Left lung (tissue), 10 donors: Measurements from ENCODE around the gene SNW1. TPM values are rescaled to one million over a fixed set of nuclear protein-coding genes. Genes with fewer than 3 reads are reported as not detected.

ENCODE experiments used
- ATAC-seq: fragments of 200-7000 bp; cut with Tn5 transposase; one replicate; pipeline ENCODE4 v1.9.1; 2020; ENCODE audit warnings: moderate library complexity
- DNase-seq, 4 donors: peaks; one replicate each; pipeline ENCODE4 v3.0.0-alpha.2; 2013 to 2020
- H3K27ac ChIP-seq, 2 donors: fragments of 200-600 bp; sonication (generic) in 1 of 2; one replicate each; pipeline versions ENCODE4 v1.5.0 to v1.8.0; 2020 to 2021
- H3K27me3 ChIP-seq, 2 donors: fragments of 200-600 bp; sonication (generic) in 1 of 2; one replicate each; pipeline versions ENCODE4 v1.5.0 to v1.8.0; 2020 to 2021
- H3K36me3 ChIP-seq, 2 donors: fragments of 200-600 bp; sonication (generic) in 1 of 2; one replicate each; pipeline versions ENCODE4 v1.5.0 to v1.8.0; 2020 to 2021
- H3K4me1 ChIP-seq, 2 donors: fragments of 200-600 bp; one replicate each; pipeline ENCODE4 v1.8.0; 2021
- H3K4me3 ChIP-seq, 2 donors: fragments of 200-600 bp; sonication (generic) in 1 of 2; one replicate each; pipeline versions ENCODE4 v1.5.0 to v1.8.0; 2020 to 2021; ENCODE audit warnings: mild to moderate bottlenecking in 1 of 2
- H3K9me3 ChIP-seq, 2 donors: fragments of 200-600 bp; sonication (generic) in 1 of 2; one replicate each; pipeline versions ENCODE4 v1.5.0 to v1.8.0; 2020 to 2021
- CTCF ChIP-seq, 2 donors: fragments of 200-600 bp; sonication (generic) in 1 of 2; IDR thresholded peaks; one replicate each; pipeline versions ENCODE4 v1.5.0 to v1.8.0; 2021; ENCODE audit warnings: antibody characterized with exemption in 2 of 2
- intact Hi-C, 2 donors: fragments of 100-400 bp; cut with DNase I; formaldehyde crosslinking; loops; one replicate each; pipeline versions ENCODE4 v1.11.2 to v1.14.2; 2022
- polyA plus RNA-seq, 6 donors: library from polyadenylated mRNA; unstranded; fragments of 120-200 nt; gene quantifications; one replicate each; pipeline ENCODE4 v1.2.1, GENCODE V29; 2013; ENCODE audit not compliant: insufficient read length in 6 of 6
- total RNA-seq, 2 donors: library from RNA; stranded (reverse); fragmentation: NEBNext Ultra II Directional; extraction: Animal tissue kit (Norgen Biotek cat#: 25700); gene quantifications; one replicate each; pipeline ENCODE4 v1.2.1, GENCODE V29; 2021
- donor health status: DM: no; HTN: yes; CAD: no.
- donor health status: DM: no; HTN: no; CAD: no.

The SNW1 gene
- total and polyA plus RNA-seq, 8 donors: 50.9 to 92.0 (median 77.6) TPM

GRCh38 chr14:77721437-77721836, 39.5 kb downstream of the SNW1 start:
- DNase-seq (no peak), ATAC-seq (no peak)
- Histone ChIP-seq H3K27ac (no peak overlapping the region), H3K4me3 (no peak overlapping the region), H3K36me3 (peaks cover 4 to 100% of the 10 kb centered on the region in 2 donors), H3K27me3 (no peaks in the 10 kb centered on the region), H3K9me3 (no peaks in the 10 kb centered on the region), H3K4me1 (no peaks in the 10 kb centered on the region)
- no peak for TF ChIP-seq CTCF (IDR thresholded peaks at IDR 0.05)
- intact Hi-C loops: no loop called here

DNA sequence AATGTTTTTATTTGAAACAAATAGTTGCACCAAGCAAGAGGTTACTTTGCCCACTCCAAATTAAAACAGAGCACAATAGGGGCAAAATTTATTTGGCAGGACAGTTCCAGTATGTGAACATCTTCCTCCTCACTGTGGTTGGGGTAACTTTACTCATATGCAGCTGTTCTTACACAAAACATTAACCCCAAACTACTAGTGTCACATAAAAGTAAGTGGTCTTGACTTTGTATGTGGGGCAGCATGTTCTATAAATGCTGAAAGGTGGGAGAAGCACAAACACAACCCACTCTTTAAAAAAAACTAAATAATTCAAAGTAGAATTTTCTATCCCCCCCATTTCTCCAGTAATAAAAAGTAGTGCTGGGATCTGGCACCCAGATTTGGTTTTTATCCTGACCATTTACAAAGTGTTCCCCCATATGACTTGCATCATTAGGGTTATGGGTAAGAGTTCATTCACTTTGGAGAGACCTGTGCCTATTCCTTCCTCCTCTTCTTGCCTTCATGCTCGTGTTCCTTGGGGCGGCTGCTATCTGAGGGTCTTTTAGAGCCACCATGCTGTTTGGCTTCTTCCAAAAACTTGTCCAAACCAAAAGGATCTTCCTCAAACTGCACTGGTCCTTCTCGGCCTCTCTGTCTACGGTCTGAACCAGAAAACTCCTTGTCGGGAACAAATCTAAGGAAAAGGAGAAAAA, 43.2 kb downstream of the SNW1 start:
- peaks cover 4 to 99% of the 10 kb centered on the region in 2 donors for H3K36me3 ChIP-seq
- intact Hi-C loops: no loop called here
- no peak for TF ChIP-seq CTCF (IDR thresholded peaks at IDR 0.05)

DNA sequence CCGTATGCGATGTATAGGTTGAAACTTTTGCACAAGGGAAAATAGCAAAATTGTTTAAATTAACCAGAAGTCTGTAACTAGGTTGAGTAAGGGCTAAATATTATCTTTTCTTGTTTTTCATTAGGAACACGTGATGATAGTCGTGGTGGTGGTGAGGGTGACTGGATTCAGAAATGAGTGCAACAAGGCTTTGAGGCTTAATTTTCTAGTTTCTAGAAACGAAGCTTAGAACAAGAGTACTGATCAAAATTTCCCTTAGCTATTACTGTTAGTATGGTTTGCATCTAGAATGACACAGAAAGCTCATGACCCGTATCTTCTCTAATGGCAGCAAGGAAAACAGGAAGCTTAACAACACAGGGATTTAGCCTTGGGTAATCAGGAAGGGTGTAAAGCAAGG, 46.0 kb downstream of the SNW1 start:
- H3K36me3 ChIP-seq: peaks cover 0 to 98% of the 10 kb centered on the region in 2 donors

More for the DNA sequence above, 43.2 kb downstream of the SNW1 start:
- ATAC-seq (no peak), DNase-seq (no peak)
- Histone ChIP-seq H3K27me3 (no peaks in the 10 kb centered on the region), H3K9me3 (no peaks in the 10 kb centered on the region), H3K4me3 (no peak overlapping the region), H3K4me1 (no peaks in the 10 kb centered on the region), H3K27ac (no peak overlapping the region)

DNA sequence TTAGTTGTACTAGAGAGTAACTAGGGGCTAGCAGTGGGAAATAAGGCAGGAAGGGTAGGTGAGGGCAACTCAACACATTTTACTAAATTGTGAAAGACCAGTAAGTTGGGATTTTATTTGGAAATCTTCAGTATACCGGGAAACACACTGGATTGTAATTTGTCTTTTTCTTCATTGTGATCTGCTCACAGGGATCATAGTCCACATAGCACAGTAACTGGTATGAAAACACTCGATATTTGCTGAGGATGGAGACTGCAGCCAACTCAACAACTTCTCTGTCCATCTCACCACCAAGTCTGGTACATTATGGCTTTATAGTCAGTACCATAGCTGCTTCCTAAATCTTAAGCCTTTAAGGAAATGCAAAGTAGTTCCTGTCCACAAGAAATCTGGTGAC, 50.6 kb downstream of the SNW1 start:
- intact Hi-C loops: no loop called here
- no peaks in the 10 kb centered on the region for H3K27me3 ChIP-seq
- no peaks in the 10 kb centered on the region for H3K9me3 ChIP-seq
- no peak for ATAC-seq
- no peak overlapping the region for H3K27ac ChIP-seq
- no peak overlapping the region for H3K4me3 ChIP-seq
- DNase-seq: no peak
- H3K36me3 ChIP-seq: peaks cover 0 to 53% of the 10 kb centered on the region in 2 donors
- H3K4me1 ChIP-seq: peaks cover 17 to 36% of the 10 kb centered on the region in 2 donors
- TF ChIP-seq CTCF (IDR thresholded peaks at IDR 0.05): no peak

More for the DNA sequence above, 46.0 kb downstream of the SNW1 start:
- no peaks in the 10 kb centered on the region for H3K9me3 ChIP-seq
- no peak for TF ChIP-seq CTCF (IDR thresholded peaks at IDR 0.05)
- intact Hi-C loops: no loop called here
- no peaks in the 10 kb centered on the region for H3K27me3 ChIP-seq
- DNase-seq (no peak), ATAC-seq (no peak)
- peaks cover 0 to 3% of the 10 kb centered on the region in 2 donors for H3K4me1 ChIP-seq
- no peak overlapping the region for H3K27ac ChIP-seq
- no peak overlapping the region for H3K4me3 ChIP-seq

DNA sequence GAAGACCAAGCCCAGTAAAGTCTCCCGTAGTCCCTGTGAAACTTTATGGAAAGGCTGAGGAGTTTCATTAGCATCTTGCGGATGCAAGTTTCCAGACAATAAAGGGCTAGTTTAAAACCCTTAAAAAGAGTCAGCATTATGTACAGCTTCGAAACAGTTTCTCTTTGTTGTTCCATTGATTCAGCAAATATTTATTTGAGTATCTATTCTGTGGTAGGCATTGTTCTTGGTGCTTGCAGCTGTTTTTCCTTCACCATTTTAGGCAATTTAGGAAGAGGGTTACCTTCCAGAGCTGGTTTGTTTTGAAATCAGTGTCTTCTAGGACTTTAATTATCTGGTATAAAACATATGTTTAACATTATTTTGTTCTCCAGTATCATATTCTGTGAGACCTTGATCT, 51.5 kb downstream of the SNW1 start:
- no peak for TF ChIP-seq CTCF (IDR thresholded peaks at IDR 0.05)
- intact Hi-C loops: no loop called here
- Histone ChIP-seq H3K27ac (no peak overlapping the region), H3K36me3 (peaks cover 0 to 46% of the 10 kb centered on the region in 2 donors), H3K9me3 (no peaks in the 10 kb centered on the region), H3K4me1 (peaks cover 17 to 36% of the 10 kb centered on the region in 2 donors), H3K4me3 (peak overlapping the region in 1 of 2 donors; percentile 97), H3K27me3 (no peaks in the 10 kb centered on the region)
- DNase-seq: no peak
- no peak for ATAC-seq
